ENCODE measurements around the gene DBH.

The DBH gene

GRCh38 chr9:133685653-133686609 lies 49.8 kb downstream of the DBH start:
- no peak for DNase-seq

DNA sequence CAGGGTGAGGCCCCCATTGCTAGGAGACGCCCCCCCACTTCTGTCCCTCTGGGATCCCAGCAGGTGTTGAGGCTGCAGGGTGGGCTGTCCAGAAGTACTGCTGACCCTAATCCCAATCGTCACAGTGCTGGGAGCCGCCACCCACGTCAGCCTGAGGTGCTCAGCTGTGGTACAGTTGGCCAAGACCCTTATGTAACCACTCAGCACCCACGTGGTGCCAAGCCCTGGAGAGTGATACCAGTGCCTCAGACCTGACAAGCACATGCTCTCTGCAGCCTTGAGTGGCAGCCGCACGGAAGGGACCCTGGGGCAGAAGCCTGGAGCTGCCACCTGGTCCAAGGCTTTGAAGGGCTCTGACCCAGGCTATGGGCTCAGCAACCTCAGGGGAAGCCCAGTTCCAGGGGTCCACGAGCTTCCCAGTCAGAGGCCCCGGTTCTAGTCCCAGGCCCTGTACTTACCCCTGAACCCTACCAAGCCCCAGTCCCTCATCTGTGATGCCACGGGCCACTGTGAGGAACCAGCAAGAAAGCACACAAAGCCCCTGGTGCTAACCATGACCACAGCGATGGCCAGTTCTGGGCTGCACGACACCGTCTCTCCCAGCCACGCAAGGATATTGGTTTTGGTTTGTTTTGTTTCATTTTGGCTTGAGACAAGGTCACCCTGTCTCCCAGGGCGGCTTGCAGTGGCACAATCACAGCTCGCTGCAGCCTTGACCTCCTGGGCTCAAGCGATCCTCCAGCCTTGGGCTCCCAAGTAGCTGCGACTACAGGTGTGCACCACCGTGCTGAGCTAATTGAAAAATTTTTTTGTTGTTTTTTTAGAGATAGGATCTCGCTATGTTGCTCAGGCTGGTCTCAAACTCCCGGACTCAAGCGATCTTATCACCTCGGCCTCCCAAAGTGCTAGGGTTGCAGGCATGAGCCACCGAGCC lies 50.7 kb downstream of the DBH start:
- no peak for DNase-seq

DNA sequence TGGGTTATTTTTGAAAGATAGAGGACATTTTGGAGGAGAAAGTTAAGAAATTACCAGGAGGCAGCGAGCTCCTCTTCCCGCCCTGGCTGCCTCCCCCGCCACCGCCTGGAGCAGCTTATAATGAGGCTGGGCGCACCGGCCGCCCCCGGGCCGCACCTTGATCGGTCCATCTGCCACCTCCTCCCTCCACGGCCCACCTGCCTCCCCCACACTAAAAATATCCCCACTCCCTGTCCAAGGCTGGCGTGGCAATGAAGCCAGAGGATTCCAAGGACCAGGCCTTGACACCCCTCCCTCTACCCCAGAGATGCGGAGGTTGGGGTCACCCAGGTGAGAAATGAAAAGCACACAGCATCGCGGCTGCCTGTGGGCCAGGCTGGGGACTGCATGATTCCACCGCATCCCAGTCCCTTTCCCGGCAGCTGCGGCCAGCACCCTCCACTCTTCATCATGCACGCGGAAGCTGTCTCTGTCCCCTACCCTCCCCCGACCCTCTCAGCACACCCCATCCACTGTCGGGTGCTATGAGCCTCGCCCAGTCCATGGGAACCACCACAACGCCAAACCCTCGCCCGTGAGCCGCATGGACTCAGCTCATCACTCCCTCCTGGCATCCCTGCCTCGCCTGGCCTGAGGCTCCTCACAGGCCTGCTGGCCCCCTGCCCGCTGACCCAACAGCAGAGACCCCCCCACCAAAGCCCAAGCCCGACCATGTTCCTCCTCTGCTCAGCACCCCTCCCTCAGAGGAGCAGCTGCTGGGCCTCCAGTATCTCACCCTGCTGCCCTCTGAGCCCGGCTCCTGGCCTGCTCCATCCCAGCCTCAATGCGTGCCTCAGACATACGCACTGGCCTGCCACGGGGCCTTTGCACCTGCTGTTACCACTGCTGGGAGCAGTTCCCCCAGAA lies 51.9 kb downstream of the DBH start:
- no peak for DNase-seq

- DNase-seq, result no peak
Measured at GRCh38 chr9:133689151-133689763, 53.1 kb downstream of the DBH start.

- no peak for DNase-seq
Measured at GRCh38 chr9:133690081-133690561, 54.0 kb downstream of the DBH start.

DNA sequence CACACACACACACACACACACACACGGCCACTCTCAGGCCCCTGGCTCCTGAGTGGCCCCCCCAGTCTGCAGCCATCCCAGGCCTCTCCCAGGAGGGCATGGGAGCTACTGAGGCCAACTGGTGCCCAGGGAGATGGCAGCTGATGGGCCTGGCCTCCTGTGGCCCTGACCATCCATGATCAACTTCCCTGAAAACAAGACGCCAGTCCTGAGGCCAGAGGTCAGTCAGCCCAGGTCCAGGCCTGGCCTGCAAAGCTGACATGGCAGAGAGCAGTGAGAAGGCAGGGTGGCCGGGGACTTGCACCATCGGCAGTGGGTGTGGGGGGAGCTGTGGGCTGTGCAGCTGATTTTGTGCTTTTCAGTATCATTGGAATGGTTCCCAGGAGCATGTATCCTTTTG lies 55.0 kb downstream of the DBH start:
- no peak for DNase-seq

GRCh38 chr9:133691626-133692363 lies 55.6 kb downstream of the DBH start:
- peak in 1 of 2 experiments; percentile 7 for DNase-seq

GRCh38 chr9:133692364-133692985 lies 56.3 kb downstream of the DBH start:
- no peak for DNase-seq

DNA sequence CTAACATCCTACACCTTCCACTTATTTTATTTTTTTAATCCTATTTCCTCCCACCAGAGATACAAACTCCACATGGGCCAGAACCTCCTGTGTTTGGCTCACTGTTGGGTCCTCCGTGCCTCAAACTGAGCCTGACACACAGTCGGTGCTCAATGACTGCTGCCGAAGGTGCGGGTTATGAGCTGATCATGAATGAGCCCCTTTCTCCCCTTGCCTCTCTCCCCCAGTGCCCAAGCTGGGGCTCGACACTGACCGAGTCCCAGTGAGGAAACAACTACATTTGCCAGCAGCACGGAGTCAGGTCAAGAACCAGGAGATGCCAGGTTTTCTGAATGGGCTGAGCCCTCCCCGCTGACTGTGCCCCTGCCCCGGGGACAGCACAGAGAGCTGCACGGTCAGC lies 57.0 kb downstream of the DBH start:
- no peak for DNase-seq

DNA sequence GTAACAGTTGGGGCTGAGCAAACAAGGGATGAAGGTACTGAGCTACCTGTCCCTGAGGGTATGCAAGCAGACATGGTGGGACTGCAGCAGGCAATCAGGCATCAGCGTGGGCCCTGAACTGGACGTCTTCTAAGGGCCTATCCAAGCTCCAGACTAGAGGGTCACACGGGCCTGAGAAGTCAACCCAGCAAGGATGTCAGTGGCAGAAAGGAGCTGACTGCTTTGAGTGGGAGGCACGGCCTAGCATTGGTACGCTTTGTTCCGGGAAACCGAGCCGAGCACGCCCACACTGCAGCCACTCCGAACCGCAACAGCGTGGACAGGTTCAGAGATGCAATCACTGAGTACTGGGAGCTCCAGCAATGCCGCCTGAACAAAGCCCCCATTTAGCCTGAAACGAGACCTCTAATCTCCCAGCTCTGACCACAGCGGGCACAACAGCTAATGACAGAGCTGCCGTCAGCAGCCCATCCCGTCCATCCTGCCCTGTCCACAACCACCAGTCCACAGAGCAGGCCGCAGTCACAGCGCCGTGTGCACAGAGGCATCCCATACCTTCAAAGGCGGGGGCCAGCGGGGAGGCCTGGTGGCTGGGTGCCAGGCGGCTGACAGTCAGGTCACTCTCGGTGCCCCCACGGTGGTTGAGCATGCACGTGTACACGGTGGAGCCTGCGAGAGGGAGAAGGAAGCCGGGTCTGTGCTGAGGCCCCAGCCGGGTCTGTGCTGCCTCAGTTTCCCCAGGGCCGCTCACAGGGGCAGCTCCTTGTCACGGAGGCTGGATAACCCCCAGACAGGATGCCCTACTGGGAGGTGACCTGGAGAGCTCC lies 57.8 kb downstream of the DBH start:
- no peak for DNase-seq

- no peak for DNase-seq
Measured at GRCh38 chr9:133694686-133695085, 58.5 kb downstream of the DBH start.

GRCh38 chr9:133696071-133696472 lies 59.9 kb downstream of the DBH start:
- no peak for DNase-seq

GRCh38 chr9:133699546-133699945 lies 63.4 kb downstream of the DBH start:
- no peak for DNase-seq

DNA sequence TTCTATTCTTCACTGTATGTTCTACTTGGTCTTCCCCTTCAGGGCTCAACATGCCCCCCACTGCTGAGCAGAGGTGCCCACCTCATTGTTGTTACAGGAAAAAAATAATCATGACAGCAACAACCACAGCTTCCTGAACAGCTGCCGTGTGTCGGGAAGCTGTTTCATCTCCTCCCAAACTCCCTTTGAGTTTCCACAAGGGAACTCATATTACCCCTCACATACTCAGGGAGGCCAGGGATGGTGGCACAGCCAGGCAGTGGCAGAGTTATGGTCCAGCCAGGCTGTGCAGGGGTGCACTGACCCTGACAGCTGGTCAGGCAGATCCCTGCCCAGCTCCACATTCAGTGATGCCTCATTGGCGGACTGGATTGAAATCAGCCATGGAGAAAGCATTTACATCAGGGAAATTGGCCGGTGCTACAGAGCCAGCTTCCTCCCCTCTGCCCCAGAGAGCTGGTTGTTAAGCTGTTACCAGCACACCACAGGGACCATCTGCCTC lies 64.7 kb downstream of the DBH start:
- no peak for DNase-seq

DNA sequence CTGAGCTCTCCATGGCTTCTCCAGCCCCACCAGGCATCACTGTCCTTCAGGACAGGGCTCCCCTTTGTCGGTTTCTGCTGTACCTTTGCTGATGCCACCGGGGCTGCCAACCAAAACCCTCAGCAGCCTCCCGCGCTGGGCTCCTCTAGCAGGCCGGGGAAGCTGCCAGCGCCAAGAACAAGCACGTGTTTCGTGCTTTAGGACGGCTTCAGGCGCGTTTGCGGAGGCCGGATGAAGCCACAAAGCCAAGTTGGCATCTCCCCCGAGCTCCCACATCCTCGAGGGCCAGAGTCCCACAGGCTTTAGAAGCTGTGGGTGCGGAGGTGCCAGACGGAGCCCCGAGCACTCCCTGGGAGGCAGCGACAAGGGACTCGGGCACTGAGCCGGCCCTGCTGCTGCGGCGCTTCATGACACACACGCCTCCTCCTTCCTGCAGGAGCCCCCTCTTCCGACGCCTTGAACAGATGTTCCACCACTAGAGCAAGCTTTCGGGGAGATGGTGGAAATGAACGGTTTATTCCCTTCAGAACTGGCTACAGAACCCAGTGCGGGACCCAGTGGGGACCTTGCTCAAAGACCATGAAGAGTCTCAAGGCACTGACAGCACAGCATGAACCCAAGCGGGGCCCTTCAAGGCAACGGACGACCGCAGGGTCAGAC lies 65.3 kb downstream of the DBH start:
- DNase-seq, result peak in 1 of 2 experiments; percentile 2

- no peak for DNase-seq
Measured at GRCh38 chr9:133701981-133702797, 66.0 kb downstream of the DBH start.

- DNase-seq, result no peak
Measured at GRCh38 chr9:133702798-133703590, 66.8 kb downstream of the DBH start.

Data from NCI-H2081 (cell line).